ENCODE data around the gene CREB5. TPM values are rescaled to one million over a fixed set of nuclear protein-coding genes. Genes with fewer than 3 reads are reported as not detected.

CREB5 gene
- total and polyA plus RNA-seq, 5 donors, result 4.0 to 20.4 (median 9.9) TPM

DNA sequence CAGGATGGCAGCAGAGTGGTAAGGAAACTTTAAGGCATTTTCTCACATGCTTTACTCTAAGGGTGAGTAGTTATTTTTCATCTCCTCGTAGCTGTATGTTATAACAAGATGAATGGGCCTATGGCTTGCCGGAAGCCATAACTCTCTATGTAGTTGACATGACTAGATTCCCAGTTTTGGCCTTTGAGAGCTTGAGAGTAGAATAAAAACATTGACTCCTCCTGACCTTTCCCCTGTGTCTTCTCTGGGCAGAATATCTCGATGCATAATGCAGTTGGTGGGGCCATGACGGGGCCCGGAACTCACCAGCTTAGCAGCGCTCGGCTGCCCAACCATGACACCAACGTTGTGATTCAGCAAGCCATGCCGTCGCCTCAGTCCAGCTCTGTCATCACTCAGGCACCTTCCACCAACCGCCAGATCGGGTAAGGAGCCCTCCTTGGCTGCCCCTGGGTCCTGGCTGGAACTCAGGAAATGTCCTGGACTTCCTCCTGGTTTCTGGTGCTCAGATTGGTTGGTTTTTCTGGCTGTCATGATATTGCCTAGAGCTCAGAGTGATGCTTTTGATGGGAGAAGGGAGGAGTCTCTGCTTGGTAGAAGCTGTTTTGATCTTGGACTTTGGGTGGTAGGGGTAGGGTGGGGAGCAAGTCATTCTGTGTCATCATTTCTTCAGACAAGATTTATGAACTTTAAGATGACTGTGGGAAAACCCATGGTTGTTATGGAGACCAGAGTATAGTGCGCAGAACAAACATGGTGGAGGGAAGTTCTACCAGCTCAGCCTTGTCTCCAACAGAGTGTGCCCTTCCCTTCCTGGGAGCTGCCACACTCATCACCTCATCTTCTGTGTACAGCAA lies 158.0 kb downstream of the CREB5 start:
- no peaks in the 10 kb centered on the region for H3K4me1 ChIP-seq (ENCODE audit: control insufficient read depth, insufficient read depth, low read length)
- H3K4me3 ChIP-seq (ENCODE audit: low read length), result no peak overlapping the region
- H3K27ac ChIP-seq (ENCODE audit: low read length), result no peak overlapping the region
- intact Hi-C loops (cut with DNase I), result no loop called here
- H3K27me3 ChIP-seq (ENCODE audit: control insufficient read depth, insufficient read depth), result no peaks in the 10 kb centered on the region
- ATAC-seq (no peak), DNase-seq (no peak)
- no peaks in the 10 kb centered on the region for H3K9me3 ChIP-seq (ENCODE audit: control insufficient read depth, low read length)
- WGBS, result 95% methylated on average over 13 of the region's 13 CpGs

DNA sequence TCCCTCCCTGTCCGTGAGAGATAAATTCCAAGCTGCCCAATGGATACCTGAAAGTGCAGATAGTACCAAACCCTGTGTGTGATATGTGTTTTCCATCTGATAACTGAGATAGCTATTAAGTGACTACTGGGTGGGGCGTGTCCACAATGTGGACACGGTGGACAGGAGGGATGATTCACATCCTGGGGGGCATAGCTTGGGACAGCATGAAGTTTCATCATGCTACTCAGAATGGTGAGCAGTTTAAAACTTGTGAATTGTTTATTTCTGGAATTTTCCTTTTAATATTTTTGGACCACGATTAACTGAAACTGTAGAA lies 158.6 kb downstream of the CREB5 start:
- DNase-seq (no peak), ATAC-seq (no peak)
- 88% methylated on average over 4 of the region's 4 CpGs for WGBS
- intact Hi-C loops (cut with DNase I), result no loop called here
- H3K9me3 ChIP-seq (ENCODE audit: control insufficient read depth, low read length), result no peaks in the 10 kb centered on the region
- H3K4me1 ChIP-seq (ENCODE audit: control insufficient read depth, insufficient read depth, low read length), result no peaks in the 10 kb centered on the region
- H3K27me3 ChIP-seq (ENCODE audit: control insufficient read depth, insufficient read depth), result no peaks in the 10 kb centered on the region
- no peak overlapping the region for H3K4me3 ChIP-seq (ENCODE audit: low read length)
- no peak overlapping the region for H3K27ac ChIP-seq (ENCODE audit: low read length)

DNA sequence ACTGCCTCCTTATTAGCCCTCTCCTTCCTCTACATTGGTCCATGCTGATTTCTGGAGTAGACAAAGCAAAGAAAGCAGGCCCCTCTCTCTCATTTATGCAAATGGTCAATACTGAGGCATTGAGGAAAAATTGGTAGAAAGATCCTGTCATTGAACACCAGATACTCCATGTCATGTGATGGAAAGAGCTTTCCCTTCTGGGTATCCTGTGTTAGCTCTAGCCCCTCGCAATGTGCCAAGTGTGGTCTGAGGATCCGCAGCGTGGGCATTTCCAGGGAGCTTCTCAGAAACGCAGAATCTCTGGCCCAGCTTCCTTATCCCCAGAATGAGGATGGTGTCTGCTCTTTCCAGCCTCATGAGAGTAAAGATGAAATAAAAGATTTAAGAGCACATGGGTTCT lies 159.1 kb downstream of the CREB5 start:
- no peak overlapping the region for H3K27ac ChIP-seq (ENCODE audit: low read length)
- no peaks in the 10 kb centered on the region for H3K27me3 ChIP-seq (ENCODE audit: control insufficient read depth, insufficient read depth)
- H3K4me1 ChIP-seq (ENCODE audit: control insufficient read depth, insufficient read depth, low read length), result no peaks in the 10 kb centered on the region
- intact Hi-C loops (cut with DNase I), result no loop called here
- 98% methylated on average over 4 of the region's 4 CpGs for WGBS
- H3K9me3 ChIP-seq (ENCODE audit: control insufficient read depth, low read length), result no peaks in the 10 kb centered on the region
- no peak for ATAC-seq
- DNase-seq, result no peak
- no peak overlapping the region for H3K4me3 ChIP-seq (ENCODE audit: low read length)

DNA sequence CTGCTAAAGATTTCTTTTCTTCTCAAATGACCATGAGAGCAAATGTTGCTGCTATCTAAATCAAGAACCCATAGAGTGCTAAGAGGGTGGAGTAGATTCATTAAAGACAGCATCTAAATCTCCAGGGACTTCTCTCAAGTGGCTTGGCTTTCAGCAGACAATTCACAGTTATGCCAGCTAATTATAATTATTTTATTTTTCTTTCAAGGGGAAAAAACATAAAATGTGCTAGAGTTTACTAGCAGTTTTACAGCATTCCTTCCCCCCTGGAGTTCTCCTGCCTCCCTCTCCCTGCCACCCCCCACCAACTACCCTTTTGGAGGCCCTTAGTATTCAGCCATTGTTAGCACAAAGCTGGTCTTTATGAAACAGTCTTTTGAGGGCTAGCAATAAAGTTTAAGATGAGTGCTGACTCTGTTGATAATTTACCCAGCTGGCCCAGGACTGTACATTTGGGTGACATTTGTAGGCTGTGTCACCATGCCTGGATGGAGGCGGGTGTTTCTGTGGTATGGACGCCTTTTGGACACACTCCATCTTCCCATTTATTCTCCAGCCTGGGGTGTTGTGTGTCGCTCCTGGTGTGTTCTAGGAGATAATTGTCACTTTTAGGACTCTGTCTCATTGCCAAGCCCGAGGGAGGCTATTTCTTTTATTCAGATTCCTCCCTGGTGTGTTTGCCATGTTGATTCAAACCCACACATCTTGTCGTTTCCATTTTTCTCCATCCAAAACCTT lies 160.2 kb downstream of the CREB5 start:
- DNase-seq (no peak), ATAC-seq (no peak)
- Histone ChIP-seq H3K9me3 (ENCODE audit: control insufficient read depth, low read length) (no peaks in the 10 kb centered on the region), H3K4me3 (ENCODE audit: low read length) (no peak overlapping the region), H3K27me3 (ENCODE audit: control insufficient read depth, insufficient read depth) (no peaks in the 10 kb centered on the region), H3K27ac (ENCODE audit: low read length) (no peak overlapping the region), H3K4me1 (ENCODE audit: control insufficient read depth, insufficient read depth, low read length) (no peaks in the 10 kb centered on the region)
- intact Hi-C loops (cut with DNase I), result no loop called here
- WGBS, result 82% methylated on average over 5 of the region's 5 CpGs

DNA sequence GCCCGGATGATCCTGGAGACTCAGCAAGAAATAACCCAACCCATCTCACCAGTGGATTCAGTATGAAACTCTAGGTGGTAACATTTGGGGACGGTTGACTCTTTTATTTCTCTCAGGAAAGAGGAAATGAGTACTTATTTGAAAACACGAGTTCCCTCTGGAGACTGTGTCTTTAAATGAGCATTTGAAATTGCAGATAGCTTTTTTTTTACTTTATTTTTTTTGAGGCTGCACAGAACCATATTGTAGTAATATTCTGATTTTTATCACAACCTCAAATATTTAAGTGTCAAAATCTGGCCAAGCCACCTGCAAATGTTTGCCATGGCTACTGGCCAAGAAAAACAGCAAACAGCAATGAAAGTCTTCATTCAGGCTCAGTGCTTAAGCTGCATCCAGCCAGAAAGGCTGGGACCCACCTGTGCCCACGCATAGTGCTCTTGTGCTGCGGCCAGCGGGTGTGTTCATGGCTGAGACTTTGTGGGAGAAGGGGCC lies 160.8 kb downstream of the CREB5 start:
- Histone ChIP-seq H3K4me3 (ENCODE audit: low read length) (no peak overlapping the region), H3K4me1 (ENCODE audit: control insufficient read depth, insufficient read depth, low read length) (no peaks in the 10 kb centered on the region), H3K27me3 (ENCODE audit: control insufficient read depth, insufficient read depth) (no peaks in the 10 kb centered on the region), H3K9me3 (ENCODE audit: control insufficient read depth, low read length) (no peaks in the 10 kb centered on the region), H3K27ac (ENCODE audit: low read length) (no peak overlapping the region)
- ATAC-seq (no peak), DNase-seq (no peak)
- intact Hi-C loops (cut with DNase I), result no loop called here
- WGBS, result 42% methylated on average over 6 of the region's 6 CpGs

DNA sequence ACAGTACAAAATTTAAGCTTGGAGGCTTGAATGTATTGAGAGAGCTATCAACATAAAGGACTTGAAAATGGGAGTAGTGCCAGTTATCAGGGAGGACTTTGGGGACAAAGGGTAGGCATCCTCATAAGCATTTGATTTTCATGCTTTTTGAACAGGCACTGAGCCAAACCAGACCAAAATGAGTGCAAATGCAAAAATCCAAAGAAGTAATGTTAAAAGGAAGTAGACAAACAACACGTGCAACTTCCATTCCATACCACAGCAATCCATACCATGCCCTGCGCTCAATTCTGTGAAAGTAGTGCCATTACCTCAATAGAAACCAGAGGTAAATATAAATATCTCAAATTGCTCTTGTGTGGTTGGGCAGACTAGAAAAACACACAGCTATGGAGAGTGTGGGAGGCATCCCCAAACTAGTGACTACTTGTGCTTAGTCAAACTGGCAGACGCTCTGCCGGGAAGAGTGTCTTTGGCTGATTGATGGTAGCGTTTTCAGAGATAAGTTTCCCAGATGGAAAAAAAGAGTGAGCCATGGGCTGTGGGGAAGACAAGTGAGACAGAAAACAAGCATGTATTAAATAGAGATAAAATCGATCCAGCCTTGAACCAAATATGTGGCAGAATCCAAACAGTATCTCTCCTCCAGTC lies 161.5 kb downstream of the CREB5 start:
- no peak overlapping the region for H3K27ac ChIP-seq (ENCODE audit: low read length)
- H3K27me3 ChIP-seq (ENCODE audit: control insufficient read depth, insufficient read depth), result no peaks in the 10 kb centered on the region
- H3K4me1 ChIP-seq (ENCODE audit: control insufficient read depth, insufficient read depth, low read length), result no peaks in the 10 kb centered on the region
- H3K4me3 ChIP-seq (ENCODE audit: low read length), result no peak overlapping the region
- intact Hi-C loops (cut with DNase I), result no loop called here
- no peaks in the 10 kb centered on the region for H3K9me3 ChIP-seq (ENCODE audit: control insufficient read depth, low read length)
- no peak for DNase-seq
- no peak for ATAC-seq
- 51% methylated on average over 6 of the region's 6 CpGs for WGBS

DNA sequence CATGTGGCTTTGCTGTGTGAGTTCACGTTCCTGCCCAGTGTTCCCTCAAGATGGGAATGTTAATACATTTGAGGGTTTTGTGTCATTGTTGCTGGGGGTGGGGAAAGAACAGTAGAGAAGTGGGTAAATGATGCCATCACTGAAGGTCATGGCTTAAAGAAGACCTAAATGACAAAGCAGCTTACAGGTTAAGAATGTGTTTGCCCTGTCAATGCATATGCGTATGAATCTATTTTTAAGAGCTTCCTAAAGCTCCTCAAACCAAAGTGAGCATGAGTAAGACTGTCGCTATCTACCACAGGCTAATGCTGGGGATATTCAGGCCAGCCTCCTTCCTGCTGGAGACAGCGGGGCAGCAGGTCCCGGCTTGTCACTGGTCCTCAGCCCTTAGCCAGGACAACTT lies 162.9 kb downstream of the CREB5 start:
- H3K27ac ChIP-seq (ENCODE audit: low read length), result no peak overlapping the region
- H3K9me3 ChIP-seq (ENCODE audit: control insufficient read depth, low read length), result no peaks in the 10 kb centered on the region
- intact Hi-C loops (cut with DNase I), result no loop called here
- ATAC-seq (no peak), DNase-seq (no peak)
- H3K4me3 ChIP-seq (ENCODE audit: low read length), result no peak overlapping the region
- 90% methylated on average over 5 of the region's 5 CpGs for WGBS
- no peaks in the 10 kb centered on the region for H3K4me1 ChIP-seq (ENCODE audit: control insufficient read depth, insufficient read depth, low read length)
- no peaks in the 10 kb centered on the region for H3K27me3 ChIP-seq (ENCODE audit: control insufficient read depth, insufficient read depth)

DNA sequence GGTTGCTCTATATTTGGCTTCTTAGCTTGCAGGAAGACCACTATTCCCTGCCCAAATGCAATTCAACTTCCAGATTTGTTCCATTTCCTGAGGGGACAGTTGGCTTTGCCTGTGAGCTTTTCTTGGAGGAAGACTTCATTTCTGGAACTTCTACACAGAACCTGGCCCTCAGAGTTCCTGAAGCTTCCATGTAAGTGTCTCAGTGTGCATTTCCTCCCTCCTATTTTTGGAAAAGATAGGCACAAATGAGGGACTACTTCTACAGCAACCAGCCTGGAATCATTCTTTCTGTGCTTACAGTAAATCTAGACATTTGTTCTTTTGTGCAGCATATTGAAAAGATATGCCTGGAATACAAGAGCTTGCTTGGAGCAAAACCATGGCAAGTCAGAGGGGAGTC lies 164.3 kb downstream of the CREB5 start:
- DNase-seq (no peak), ATAC-seq (no peak)

DNA sequence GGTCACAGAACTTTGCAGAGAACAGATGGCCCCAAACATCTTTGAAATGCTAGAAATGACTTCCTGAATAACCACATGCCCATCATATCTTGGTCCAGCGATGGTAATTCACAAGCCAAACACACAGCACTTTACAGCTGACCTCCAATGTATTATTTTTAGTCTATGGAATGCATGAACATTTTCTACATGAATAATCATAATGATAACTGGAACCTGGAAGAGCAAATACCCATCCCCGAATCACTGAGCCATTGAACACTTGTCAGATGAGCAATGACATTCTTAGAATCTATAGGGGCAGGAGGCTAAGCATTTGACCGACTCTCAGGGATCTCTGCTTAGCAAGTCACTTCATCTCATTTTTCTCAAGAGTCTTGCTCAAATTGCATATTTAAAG lies 167.3 kb downstream of the CREB5 start:
- intact Hi-C loops (cut with DNase I), result no loop called here
- H3K4me1 ChIP-seq (ENCODE audit: control insufficient read depth, insufficient read depth, low read length), result no peaks in the 10 kb centered on the region
- no peaks in the 10 kb centered on the region for H3K27me3 ChIP-seq (ENCODE audit: control insufficient read depth, insufficient read depth)
- DNase-seq, result no peak
- WGBS, result 89% methylated on average over 3 of the region's 3 CpGs
- no peak overlapping the region for H3K27ac ChIP-seq (ENCODE audit: low read length)
- H3K4me3 ChIP-seq (ENCODE audit: low read length), result no peak overlapping the region
- H3K9me3 ChIP-seq (ENCODE audit: control insufficient read depth, low read length), result no peaks in the 10 kb centered on the region
- ATAC-seq, result no peak

More for the DNA sequence above, 164.3 kb downstream of the CREB5 start:
- no peaks in the 10 kb centered on the region for H3K27me3 ChIP-seq (ENCODE audit: control insufficient read depth, insufficient read depth)
- no peak overlapping the region for H3K27ac ChIP-seq (ENCODE audit: low read length)
- H3K4me3 ChIP-seq (ENCODE audit: low read length), result no peak overlapping the region
- intact Hi-C loops (cut with DNase I), result no loop called here
- H3K4me1 ChIP-seq (ENCODE audit: control insufficient read depth, insufficient read depth, low read length), result no peaks in the 10 kb centered on the region
- no peaks in the 10 kb centered on the region for H3K9me3 ChIP-seq (ENCODE audit: control insufficient read depth, low read length)

DNA sequence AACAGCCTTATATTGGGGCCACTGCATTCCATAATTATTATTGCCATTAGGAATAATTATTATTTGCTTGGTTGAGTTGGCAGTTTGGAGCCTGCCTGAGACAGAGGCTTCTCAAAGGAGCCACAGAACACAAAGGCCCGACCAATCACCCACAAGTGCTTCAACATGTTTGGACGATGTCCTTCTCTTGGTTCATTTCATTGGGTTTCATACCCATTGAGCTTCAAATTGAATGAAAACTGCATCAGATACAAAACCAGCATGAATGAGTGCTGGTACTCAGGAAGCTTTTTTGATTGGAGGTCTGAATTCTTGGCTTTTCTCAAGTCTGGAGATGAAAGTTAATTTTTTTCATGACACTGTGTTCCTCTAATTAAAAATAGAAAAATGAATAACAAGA lies 168.3 kb downstream of the CREB5 start:
- WGBS, result 94% methylated on average over 2 of the region's 2 CpGs
- no peaks in the 10 kb centered on the region for H3K4me1 ChIP-seq (ENCODE audit: control insufficient read depth, insufficient read depth, low read length)
- H3K27ac ChIP-seq (ENCODE audit: low read length), result no peak overlapping the region
- H3K4me3 ChIP-seq (ENCODE audit: low read length), result no peak overlapping the region
- ATAC-seq (no peak), DNase-seq (no peak)
- intact Hi-C loops (cut with DNase I), result no loop called here
- no peaks in the 10 kb centered on the region for H3K9me3 ChIP-seq (ENCODE audit: control insufficient read depth, low read length)
- H3K27me3 ChIP-seq (ENCODE audit: control insufficient read depth, insufficient read depth), result no peaks in the 10 kb centered on the region

DNA sequence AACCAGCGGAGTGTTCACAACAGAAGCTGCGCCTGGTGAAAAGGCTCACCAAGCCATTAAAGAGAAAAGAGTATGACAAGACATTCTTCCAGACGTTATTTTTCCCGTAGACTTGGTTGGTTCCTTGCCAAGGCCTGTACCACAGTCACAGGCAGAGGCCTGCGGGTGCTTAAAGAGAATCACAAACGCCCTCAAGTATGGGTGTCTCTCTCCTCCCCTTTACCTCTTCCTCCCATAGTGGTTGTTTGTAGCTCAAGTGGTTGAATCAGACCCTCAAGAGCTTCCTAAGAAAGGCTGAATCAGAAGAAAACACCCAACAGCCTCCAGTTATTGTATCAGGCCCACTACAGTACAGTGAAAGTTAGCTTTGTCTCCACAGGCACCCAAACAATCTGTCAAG lies 169.0 kb downstream of the CREB5 start:
- DNase-seq, result no peak
- Histone ChIP-seq H3K9me3 (ENCODE audit: control insufficient read depth, low read length) (no peaks in the 10 kb centered on the region), H3K27me3 (ENCODE audit: control insufficient read depth, insufficient read depth) (no peaks in the 10 kb centered on the region), H3K4me1 (ENCODE audit: control insufficient read depth, insufficient read depth, low read length) (no peaks in the 10 kb centered on the region), H3K4me3 (ENCODE audit: low read length) (no peak overlapping the region), H3K27ac (ENCODE audit: low read length) (no peak overlapping the region)
- 85% methylated on average over 6 of the region's 6 CpGs for WGBS
- intact Hi-C loops (cut with DNase I), result no loop called here
- ATAC-seq, result no peak
